ENCODE measurements around the gene SLC16A14.
"Not testable (repeated sequence)": the region's sequence is repeated elsewhere in the genome, so short reads cannot be mapped to it uniquely, and the experiment has no call there.

The SLC16A14 gene

GRCh38 chr2:230068651-230069055 is at the start of gene SLC16A14:
TSS of gene SLC16A14 (minus strand) at chr2:230068924. CDS start at chr2:230059352, 9,572 bp downstream.
- DNase-seq (ENCODE audit: low spot score): peak; percentile 35

GRCh38 chr2:230106771-230107170 is 38.0 kb upstream of the SLC16A14 start:
- DNase-seq (ENCODE audit: low spot score): no peak

- DNase-seq (ENCODE audit: low spot score): not testable (repeated sequence)
Measured at GRCh38 chr2:230101967-230102366, 33.2 kb upstream of the SLC16A14 start.

GRCh38 chr2:230097841-230098240 is 29.1 kb upstream of the SLC16A14 start:
- DNase-seq (ENCODE audit: low spot score): no peak

- no peak for DNase-seq (ENCODE audit: low spot score)
Measured at GRCh38 chr2:230097424-230097823, 28.7 kb upstream of the SLC16A14 start.

- DNase-seq (ENCODE audit: low spot score): no peak
Measured at GRCh38 chr2:230090967-230091366, 22.2 kb upstream of the SLC16A14 start.

- DNase-seq (ENCODE audit: low spot score): no peak
Measured at GRCh38 chr2:230085201-230085600, 16.5 kb upstream of the SLC16A14 start.

- no peak for DNase-seq (ENCODE audit: low spot score)
Measured at GRCh38 chr2:230077851-230078547, 9.3 kb upstream of the SLC16A14 start.

- DNase-seq (ENCODE audit: low spot score): no peak
Measured at GRCh38 chr2:230076819-230077218, 8.1 kb upstream of the SLC16A14 start.

GRCh38 chr2:230075988-230076631 is 7.4 kb upstream of the SLC16A14 start:
- DNase-seq (ENCODE audit: low spot score): no peak

- DNase-seq (ENCODE audit: low spot score): no peak
Measured at GRCh38 chr2:230071421-230071820, 2.7 kb upstream of the SLC16A14 start.

GRCh38 chr2:230069402-230069801 is 678 bp upstream of the SLC16A14 start:
- DNase-seq (ENCODE audit: low spot score): no peak

GRCh38 chr2:230068016-230068650 is 591 bp downstream of the SLC16A14 start:
- peak; percentile 33 for DNase-seq (ENCODE audit: low spot score)

- DNase-seq (ENCODE audit: low spot score): no peak
Measured at GRCh38 chr2:230060672-230061293, 7.9 kb downstream of the SLC16A14 start.

- no peak for DNase-seq (ENCODE audit: low spot score)
Measured at GRCh38 chr2:230053753-230054478, 14.8 kb downstream of the SLC16A14 start.

- no peak for DNase-seq (ENCODE audit: low spot score)
Measured at GRCh38 chr2:230052299-230052698, 16.4 kb downstream of the SLC16A14 start.

- DNase-seq (ENCODE audit: low spot score): no peak
Measured at GRCh38 chr2:230050136-230050535, 18.6 kb downstream of the SLC16A14 start.

GRCh38 chr2:230048010-230048671 is 20.6 kb downstream of the SLC16A14 start:
- DNase-seq (ENCODE audit: low spot score): no peak

GRCh38 chr2:230046491-230046890 is 22.2 kb downstream of the SLC16A14 start:
- DNase-seq (ENCODE audit: low spot score): no peak

- no peak for DNase-seq (ENCODE audit: low spot score)
Measured at GRCh38 chr2:230043461-230043860, 25.3 kb downstream of the SLC16A14 start.

GRCh38 chr2:230043025-230043424 is 25.7 kb downstream of the SLC16A14 start:
- DNase-seq (ENCODE audit: low spot score): no peak

GRCh38 chr2:230042195-230042594 is 26.5 kb downstream of the SLC16A14 start:
- no peak for DNase-seq (ENCODE audit: low spot score)

Data from HuH-7 (cell line).